HG03196 (cell line): ENCODE measurements around the gene PNMA8C.
"Not testable (repeated sequence)": the region's sequence is repeated elsewhere in the genome, so short reads cannot be mapped to it uniquely, and the experiment has no call there.

Source experiments
- ATAC-seq: cut with Tn5 transposase; IDR thresholded peaks from one replicate; pipeline ENCODE4 v1.9.1; 2021; ENCODE audit not compliant: unreplicated experiment

Gene PNMA8C

GRCh38 chr19:46390866-46391265, 37.9 kb downstream of the PNMA8C start:
- no peak for ATAC-seq

GRCh38 chr19:46390121-46390858, 38.4 kb downstream of the PNMA8C start:
- no peak for ATAC-seq

- ATAC-seq = no peak
Observed at GRCh38 chr19:46388311-46389095, 40.2 kb downstream of the PNMA8C start.

- no peak for ATAC-seq
Observed at GRCh38 chr19:46387713-46388130, 41.0 kb downstream of the PNMA8C start.

GRCh38 chr19:46386996-46387712, 41.6 kb downstream of the PNMA8C start:
- ATAC-seq = no peak

GRCh38 chr19:46386151-46386550, 42.6 kb downstream of the PNMA8C start:
- ATAC-seq = no peak

- ATAC-seq = no peak
Observed at GRCh38 chr19:46385636-46386035, 43.1 kb downstream of the PNMA8C start.

GRCh38 chr19:46384396-46384795, 44.3 kb downstream of the PNMA8C start:
- no peak for ATAC-seq

GRCh38 chr19:46383846-46384245, 44.9 kb downstream of the PNMA8C start:
- ATAC-seq = no peak

- ATAC-seq = no peak
Observed at GRCh38 chr19:46383171-46383815, 45.4 kb downstream of the PNMA8C start.

- ATAC-seq = no peak
Observed at GRCh38 chr19:46381756-46382345, 46.9 kb downstream of the PNMA8C start.

- ATAC-seq = no peak
Observed at GRCh38 chr19:46381346-46381745, 47.4 kb downstream of the PNMA8C start.

GRCh38 chr19:46380690-46381089, 48.0 kb downstream of the PNMA8C start:
- no peak for ATAC-seq

- ATAC-seq = no peak
Observed at GRCh38 chr19:46378268-46378667, 50.5 kb downstream of the PNMA8C start.

- ATAC-seq = no peak
Observed at GRCh38 chr19:46376241-46377153, 52.2 kb downstream of the PNMA8C start.

- not testable (repeated sequence) for ATAC-seq
Observed at GRCh38 chr19:46375476-46376067, 53.2 kb downstream of the PNMA8C start.
